GM21381 (cell line): ENCODE results near the gene BMPR1B.

Experiments used
- ATAC-seq: cut with Tn5 transposase; IDR thresholded peaks from one replicate; pipeline ENCODE4 v1.9.1; 2021; ENCODE audit warnings: mild to moderate bottlenecking, moderate library complexity; ENCODE audit not compliant: unreplicated experiment

The BMPR1B gene

DNA sequence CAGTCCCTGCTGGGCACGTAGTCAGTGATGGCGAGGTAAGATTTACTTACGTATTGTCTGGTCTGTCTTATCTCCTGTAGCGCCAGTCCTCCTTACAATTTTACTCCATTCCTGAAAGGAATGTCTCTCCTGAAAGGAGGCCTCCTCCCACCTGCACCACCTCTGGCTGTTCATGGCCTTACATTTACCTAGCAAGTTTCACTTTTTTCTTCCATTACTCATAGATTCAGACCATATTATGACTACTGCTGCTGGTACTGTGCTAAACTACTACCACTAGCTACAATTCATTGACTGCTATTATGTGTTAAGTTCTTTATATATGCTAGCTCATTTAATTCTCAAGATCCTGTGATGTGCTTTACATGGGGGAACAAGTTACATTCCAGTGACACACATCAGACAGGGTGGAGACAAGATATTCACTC lies 189.9 kb downstream of the BMPR1B start:
- ATAC-seq, result no peak

DNA sequence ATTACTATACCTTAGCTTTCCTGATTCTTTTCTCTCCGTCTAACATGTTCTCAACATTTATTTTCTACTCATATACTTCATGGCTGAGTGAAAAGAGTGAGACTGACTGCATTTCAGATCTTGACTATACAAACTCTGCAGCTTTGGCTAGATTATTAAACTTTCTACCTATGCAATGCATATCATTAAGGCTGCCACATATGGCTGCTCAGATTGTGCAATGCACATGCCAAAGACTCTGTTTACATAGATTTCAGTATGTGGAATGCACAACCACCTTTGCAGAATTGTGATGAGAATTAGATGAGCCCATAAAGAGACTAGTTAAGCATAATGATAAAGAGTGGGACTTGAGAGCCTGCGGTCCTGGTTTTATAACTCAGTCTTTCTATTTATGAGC lies 196.5 kb downstream of the BMPR1B start:
- no peak for ATAC-seq

DNA sequence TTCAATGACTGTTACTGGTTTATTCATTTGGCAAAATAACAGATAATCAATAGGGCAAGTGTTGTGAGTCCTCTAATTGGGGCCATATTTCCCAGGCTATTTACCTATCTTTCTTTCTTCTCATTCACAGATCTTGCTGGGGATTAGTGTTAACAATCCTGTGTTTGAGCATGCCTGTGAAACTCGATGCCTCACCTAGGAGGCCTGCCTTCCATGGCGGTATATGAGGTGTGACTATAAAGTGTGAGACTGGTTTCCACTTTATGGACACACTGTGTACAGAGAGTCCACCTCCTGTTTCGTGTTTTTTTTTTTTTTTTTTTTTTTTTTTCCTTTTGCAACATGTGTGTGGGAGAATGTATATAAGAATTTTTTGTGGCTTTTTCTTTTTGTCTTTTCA lies 199.3 kb downstream of the BMPR1B start:
- no peak for ATAC-seq

DNA sequence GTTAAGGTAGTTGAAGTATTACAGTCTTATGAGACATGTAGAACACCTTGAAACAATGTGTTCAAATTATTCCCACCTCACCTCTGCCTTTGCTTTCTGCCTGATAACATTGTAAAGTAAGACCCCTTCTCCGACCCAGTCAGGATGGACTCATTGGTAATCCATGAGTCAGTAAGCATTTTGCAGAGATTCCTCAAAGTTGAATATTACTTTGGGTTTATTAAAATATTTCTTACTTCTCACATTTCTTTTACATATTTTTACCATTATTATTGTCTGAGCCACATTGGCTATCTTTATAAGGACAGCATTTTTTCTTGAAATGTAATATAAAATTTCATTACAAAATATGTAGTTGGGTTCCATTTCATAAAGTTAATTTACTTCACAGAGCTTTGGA lies 201.6 kb downstream of the BMPR1B start:
- ATAC-seq, result no peak

DNA sequence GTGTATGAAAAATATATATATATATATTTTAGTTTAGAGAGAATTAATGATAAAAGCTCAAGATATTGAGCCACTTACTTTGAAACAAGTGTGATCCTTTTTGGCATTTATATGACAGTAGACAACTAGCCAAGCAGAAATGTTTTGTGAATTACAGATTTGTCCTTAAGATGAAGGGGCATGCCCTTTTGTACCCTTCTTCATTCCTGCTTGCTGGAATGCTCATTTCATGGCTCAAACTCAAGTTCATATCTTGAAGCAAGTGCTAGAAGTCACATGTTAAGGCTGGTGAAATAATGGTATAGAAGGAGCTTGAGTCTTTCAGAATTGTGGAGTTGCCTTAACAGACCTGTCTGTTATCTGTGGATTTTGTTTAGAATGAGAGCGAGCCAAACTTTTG lies 203.0 kb downstream of the BMPR1B start:
- no peak for ATAC-seq

DNA sequence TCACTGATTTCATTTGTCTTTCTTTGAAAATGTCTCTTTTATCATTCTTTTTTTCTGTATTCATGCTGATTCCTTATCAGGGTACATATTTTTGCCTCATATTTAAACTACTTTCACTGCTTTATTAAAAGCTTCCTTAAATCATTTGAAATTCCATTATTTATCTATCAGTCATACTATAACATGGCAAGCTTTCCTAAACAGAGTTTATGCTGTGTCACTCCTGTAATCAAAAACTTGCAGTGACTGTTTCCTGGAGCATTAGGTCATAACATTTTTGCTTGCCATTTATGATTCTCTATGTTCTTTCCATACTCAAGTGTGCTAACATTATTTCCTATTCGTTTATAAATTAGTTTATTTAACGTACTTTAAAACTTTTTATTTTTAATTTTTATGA lies 203.7 kb downstream of the BMPR1B start:
- ATAC-seq, result no peak

DNA sequence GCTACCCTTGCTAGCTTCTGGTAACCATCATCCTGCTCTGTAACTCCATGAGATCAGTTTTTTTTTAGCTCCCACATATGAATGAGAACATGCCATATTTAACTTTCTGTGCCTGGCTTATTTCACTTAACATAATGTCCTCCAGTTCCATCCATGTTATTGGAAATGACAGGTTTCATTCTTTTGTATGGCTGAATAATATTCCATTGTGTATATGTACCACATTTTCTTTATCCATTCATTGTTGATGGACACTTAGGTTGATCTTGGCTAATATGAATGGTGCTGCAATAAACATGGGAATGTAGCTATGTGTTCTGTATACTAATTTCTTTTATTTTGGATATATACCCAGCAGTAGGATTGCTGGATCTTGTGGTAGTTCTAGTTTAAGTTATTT lies 204.7 kb downstream of the BMPR1B start:
- ATAC-seq, result no peak

DNA sequence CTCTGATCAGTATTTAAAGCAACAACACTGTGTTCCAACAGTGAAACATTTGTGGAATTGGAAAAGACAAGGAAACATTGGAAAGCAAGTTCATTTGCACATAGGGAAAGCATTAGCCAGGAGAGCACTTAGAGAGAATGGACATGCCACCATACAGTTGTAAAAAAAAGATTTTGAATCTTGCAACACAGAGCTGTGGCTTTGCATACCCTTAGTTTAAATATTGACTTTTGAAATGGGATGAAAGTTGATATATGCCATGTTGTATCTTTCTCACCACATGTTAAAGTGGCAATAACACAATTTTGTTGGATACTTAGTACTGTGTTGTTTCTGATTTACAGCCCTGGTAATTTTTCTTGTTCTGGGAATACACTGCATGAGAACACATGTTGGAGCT lies 208.1 kb downstream of the BMPR1B start:
- ATAC-seq, result no peak

DNA sequence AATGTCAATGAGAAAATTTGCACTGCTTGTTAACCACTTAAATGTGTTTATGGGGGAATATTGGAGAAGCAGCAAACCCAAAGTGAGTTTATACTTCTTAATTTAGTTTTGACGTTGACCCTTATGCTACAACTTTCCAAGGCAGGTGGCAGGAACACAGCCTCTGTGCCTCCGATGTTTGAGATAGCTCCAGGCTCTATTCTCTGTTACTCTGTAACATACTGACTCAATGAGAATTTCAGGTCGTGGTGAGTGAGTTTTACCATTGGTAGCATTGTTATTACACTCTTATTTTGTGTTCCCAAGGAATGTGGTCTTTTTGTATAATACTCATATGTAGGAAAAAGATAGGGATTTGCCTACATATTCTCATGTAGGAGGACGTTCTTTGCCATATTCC lies 210.7 kb downstream of the BMPR1B start:
- ATAC-seq, result no peak

DNA sequence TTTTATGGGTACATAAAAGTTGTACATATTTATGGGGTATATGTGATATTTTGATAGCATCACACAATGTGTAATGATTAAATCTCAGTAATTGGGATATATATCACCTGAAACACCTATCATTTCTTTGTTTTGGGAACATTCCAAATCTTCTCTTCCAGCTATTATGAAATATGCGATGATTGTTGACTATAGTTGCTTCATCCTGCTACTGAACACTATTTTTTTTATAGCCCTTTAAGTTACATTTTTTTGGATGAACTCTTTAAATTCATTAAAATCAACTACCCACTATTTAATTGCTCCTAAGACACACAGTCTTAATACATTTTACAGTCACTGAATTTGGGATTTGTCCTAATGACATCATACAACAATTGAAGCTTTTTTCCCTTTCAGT lies 212.9 kb downstream of the BMPR1B start:
- ATAC-seq, result no peak

DNA sequence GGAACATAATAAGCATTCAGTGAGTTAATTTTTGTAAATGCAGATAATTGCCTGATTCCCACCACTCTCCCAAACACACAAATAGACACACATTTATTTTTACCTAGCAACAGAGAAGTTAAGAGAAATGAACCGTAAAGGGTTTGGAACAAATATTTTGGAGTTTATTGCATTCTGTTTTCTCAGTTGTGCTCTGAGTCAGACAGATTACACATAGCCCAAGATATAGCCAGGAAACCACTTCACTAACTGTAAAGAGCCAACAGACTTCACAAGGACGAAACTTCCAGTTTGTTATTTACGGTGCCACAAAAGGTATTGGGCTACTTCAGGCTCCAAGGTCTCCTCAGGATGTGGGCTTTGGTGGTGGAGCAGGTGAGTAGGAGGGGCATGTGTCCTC lies 217.0 kb downstream of the BMPR1B start:
- no peak for ATAC-seq

DNA sequence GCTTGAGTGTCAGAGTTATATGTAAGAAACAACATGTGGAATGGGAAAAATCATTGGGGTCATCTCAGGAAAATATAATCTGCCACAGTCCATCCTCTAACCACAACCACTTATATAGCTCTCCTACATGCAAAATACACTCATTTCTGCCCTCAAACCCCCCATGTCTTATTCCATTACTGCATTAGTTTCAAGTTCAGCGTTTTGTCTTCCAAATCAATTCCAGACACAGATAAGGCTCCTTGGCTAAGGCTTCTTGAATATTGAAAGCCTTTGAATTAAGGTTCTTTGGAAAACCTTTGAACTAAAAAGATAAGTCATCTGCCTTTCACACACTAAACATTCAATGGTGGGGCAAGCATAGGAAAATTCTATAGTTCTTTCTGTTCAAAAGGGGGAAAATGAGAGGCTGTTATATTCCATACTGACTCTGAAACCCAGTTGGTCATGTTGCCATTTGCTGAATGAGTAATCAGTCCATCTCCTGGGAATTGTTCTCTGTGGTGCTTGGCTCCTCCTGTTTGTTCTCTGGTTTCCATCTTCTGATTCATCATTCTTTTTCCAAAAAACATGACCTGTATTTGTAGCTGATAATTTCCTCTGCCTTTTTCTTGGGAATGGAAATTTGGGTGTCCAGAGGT lies 218.7 kb downstream of the BMPR1B start:
- no peak for ATAC-seq

DNA sequence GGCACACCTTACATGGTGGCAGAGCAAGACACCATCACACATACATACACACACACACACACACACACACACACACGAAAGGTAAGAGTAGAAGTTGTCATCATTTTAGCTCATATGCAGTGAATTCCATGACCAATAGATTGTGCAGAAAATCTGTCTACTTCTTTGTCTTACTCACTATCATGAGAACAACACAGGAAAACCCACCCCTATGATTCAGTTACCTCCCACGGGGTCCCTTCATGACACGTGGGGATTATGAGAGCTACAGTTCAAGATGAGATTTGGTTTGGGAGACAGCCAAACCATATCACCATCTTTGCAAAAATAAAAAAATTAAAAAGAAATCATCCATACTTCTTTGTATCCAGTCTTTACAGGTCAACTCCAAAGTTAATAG lies 221.1 kb downstream of the BMPR1B start:
- ATAC-seq, result no peak

DNA sequence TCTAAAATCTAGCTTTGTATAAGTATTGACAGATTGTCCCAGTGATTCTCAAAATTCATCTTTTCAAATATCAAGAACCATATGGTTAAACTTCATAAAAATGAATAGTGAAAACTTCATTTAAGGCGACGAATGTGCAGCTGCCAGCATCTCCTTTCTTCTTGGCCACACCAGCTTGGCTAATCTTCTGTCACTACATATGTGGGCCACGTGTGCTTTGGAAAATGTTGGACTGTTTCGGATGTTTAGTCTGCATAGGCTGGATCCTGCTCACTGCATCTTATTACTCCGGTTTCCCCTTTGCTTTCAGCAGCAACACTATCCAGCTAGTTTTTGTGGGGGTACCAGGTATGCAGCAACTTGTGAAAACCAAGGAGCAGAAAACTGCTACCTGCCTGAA lies 221.9 kb downstream of the BMPR1B start:
- ATAC-seq, result no peak

DNA sequence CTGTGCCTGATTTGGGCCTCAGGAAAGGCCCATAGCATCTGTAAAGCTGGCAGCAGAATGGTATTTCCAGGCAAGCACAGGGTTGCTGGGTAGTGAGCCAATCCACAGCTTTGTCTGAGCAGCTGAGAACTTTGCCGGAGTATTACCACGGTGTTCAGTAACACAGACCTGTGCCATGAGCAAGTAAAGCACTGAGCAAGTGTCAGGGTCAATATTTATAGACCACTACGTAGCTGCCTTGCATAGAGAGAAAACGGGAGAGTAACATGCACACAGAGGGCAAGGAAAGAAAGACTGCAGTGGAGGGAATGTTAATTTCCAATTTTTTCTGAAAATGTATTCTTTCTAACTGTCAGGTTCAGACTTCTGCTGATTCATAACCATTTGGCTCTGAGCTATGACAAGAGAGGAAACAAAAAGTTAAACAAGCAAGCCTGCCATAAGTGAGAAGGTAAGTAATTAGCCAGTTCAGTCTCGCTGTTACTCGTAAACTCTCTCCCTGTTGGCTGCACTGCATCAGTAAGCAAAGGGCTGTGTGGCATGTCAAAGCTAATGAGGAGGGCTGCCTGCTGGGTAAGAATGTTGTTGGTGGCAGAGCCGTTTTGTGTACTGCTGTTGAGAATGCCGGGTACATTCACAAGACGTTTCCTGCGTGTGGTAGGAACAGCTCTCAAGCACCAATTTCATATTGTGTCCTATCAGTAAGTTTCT lies 238.1 kb downstream of the BMPR1B start:
- ATAC-seq, result no peak

DNA sequence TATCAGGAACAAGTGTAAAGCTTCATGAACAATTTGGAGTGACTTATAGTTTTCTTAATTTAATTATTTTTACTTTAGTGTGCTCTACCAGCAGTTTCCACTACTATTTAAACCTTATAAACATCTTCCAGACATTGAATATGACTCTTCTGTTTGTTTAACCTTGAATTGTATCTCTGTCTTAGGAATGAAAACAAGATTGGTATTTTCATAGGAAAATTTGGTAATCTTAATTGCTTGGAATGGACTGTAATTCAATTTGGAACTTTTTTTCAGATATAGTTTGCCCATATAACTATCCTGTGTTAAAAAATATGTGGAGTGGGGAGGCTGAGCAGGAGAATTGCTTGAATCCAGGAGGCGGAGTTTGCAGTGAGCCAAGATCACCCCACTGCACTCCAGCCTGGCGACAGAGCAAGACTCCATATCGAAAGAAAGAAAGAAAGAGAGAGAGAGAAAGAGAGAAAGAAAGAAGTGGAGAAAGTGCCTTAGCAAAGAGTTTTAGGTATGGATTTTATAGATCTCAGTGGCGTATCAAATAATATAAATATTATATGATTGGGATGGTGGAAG lies 242.4 kb downstream of the BMPR1B start:
- no peak for ATAC-seq

DNA sequence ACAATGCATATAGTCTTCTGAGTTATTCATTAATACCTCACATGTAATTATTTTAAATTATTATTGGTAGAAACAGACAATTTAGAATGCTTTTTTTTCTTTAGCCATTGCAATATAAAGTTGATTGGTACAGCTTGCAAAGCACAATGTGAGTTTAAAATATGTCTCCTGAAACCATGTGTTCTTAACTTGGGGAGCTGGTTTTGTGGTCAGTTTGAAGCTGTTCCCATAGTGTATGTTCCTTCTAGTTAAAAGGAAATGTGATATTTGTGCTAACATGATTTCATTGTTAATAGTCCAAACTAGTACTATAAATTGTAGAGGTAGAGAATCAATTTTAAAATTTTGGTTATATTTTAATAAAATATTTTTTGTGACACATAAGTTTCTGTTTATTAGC lies 247.2 kb downstream of the BMPR1B start:
- ATAC-seq, result no peak

DNA sequence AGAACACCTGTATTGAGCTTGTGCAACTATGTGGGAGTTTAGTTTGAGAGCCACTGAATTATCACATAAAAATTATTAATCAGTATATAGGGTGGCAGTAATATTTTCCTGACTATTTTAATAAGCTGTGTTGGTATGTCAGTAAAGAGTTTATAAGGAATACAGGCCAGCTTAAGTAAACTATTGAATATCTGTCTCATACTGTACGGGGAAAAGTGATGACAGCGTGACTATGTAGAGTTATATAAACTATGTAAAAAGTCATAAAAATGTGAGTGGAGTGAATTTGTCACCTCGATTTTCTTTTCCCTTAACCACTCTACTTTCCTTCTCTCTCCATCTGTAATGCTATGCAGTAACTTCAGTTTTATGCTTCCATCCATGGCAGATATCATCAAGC lies 250.2 kb downstream of the BMPR1B start:
- no peak for ATAC-seq

DNA sequence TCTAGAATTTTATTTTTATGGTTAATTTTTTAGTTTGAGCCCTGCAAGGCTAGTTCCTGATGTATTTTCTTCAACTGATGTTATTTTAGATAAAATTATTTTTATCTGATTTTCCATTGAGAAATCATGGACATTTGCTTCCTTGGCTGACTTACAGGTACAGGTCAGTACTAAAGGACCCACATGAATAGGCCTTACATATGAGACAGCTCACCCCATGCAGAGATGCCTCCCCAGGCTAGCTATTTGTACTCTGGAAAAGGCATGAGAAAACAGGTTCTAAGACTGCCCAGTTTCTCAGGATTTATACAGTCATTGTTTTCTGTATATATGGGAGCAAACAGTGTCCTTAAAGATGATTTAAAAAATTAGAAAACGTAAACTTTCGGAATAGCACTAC lies 255.5 kb downstream of the BMPR1B start:
- ATAC-seq, result no peak

DNA sequence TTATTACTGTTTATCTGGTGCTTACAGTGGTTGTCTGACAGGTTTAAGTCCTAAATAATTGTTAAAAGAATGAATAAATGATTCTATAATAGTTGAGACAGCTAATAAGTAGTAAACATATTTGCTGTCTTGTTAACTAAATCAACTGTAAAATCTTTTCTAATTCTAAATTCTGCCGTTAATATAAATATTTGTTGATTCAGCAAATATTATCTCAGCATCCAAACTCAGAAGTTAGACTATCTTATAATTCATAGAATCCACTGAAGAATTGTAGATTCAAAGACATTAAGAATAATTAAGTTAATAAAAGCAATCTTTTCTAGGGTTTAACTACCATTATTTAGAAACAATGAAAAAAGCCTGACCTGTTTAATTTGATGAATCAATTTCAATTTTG lies 256.3 kb downstream of the BMPR1B start:
- no peak for ATAC-seq

DNA sequence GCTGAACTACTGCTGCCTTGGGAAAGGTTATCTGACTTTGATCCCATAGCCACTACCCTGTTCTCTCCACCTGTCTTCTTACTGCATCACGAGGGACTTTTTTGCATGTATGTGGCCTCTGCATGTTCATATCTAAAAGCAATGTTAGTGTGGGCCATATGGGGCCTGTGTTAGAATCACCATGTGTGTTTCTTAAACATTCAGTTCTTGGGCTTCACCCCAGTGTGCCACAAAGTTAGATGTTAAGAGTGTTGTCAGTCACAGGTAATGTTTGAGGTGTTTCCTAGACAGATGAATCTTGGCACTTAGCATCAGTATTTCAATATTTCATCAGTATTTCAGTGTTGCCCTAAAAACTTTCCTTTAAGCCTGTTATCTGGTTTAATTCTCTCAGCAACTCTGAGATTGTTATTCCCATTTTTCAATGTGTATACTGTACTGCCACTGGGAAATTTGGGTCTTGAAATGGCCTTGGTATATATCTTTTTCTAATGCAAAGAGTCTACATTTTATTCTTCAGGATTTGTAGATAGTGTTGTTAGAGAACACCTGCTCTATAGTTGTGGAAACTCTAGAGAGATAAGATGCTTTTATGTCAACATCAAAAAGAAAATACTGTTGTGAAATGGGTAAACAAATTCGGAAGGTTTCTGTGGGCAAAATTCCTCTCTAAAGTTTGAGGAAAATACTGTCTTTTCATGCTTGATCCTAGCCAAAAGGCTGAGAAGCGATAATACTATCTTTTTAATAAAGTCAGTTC lies 259.7 kb downstream of the BMPR1B start:
- no peak for ATAC-seq

DNA sequence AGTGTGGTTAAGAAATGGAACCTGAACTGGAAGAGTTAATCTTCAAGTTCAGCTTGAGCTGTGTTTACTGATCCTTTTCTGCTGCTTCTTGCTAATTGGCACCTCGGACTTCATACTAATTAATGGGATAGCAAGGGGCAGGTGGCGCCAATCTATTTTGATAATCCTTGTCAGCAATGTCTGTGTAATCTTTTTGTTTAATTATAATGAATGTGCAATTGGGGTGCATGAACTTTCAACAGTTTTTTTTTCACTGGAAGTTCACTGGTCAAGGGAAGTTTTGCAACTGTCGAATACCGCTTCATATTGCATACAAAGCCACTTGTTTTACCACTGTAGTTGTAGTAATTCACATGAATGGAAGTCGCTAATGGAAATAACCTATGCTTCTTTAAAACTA lies 261.0 kb downstream of the BMPR1B start:
- ATAC-seq, result no peak
